GM21825 (cell line): ENCODE data around the gene TIAM1.

ENCODE experiments used
- ATAC-seq: cut with Tn5 transposase; IDR thresholded peaks from one replicate; pipeline ENCODE4 v1.9.1; 2021; ENCODE audit warnings: mild to moderate bottlenecking, moderate library complexity; ENCODE audit not compliant: unreplicated experiment

Gene TIAM1

DNA sequence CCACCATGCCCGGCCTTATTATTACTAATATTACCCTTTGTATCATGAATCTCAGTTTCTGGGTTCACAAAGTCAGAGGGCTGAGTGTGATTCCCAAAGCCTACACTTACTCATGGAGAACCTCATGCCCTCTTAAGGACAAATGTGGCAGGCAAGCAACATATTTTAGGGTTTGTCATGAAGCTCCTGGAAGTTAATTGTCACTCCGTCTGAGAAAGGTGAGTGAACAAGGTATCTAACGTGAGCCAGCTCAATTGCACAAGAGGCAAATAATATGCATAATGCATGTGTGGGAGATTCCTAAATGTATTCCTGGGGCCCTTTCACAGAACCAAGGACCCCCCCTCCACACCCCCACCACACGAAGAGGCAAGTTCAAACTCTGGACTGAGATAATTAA is 10.1 kb upstream of the TIAM1 start:
- no peak for ATAC-seq

DNA sequence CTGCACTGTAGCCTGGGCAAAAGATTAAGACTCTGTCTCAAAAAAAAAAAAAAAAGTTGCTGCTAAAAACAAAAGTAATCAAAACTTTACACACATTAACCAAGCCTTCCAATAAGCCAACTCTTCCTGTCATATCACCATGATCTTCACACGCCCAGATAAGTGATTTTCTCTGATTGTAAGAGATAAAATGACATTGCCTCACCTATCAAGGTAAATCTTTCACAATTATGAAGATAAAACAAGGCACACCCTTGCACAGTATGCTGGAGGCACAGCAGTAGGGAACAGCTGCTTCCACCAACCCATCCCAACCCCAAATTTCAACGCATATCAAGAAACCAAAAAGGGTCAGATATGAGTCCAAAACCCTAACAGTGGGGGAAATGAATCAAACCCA is 8.8 kb upstream of the TIAM1 start:
- no peak for ATAC-seq

DNA sequence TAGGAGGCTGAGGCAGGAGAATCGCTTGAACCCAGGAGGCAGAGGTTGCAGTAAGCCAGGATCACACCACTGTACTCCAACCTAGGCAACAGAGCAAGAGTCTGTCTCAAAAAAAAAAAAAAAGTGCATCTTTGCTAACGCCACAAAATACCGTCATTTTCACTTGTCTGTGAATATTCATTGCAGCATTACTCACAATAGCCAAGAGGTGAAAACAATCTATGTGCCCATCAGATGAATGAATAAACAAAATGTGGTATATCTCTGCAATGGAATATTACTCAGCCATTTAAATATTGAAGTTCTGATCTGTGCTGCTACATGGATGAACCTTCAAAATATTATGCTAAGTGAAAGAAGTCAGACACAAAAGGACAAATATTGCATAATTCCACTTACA is 7.9 kb upstream of the TIAM1 start:
- ATAC-seq = no peak

DNA sequence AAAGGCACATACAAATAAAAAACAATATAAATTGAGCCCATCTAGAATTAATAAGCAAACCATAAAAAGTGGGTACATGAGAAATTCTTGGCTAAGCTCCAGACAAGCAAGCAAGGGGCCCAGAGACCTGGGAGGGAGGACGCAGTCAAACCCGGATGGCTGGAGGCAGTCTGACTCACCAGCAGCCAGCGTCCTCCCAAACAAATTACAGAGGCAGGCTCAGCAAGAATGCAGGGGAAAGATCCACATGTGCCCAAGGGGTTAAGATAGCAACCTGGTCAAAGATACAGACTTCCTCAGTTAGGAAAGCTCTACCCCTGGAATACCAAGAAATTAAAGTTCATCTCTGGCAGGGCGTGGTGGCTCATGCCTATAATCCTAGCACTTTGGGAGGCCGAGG is 7.4 kb upstream of the TIAM1 start:
- ATAC-seq = no peak

DNA sequence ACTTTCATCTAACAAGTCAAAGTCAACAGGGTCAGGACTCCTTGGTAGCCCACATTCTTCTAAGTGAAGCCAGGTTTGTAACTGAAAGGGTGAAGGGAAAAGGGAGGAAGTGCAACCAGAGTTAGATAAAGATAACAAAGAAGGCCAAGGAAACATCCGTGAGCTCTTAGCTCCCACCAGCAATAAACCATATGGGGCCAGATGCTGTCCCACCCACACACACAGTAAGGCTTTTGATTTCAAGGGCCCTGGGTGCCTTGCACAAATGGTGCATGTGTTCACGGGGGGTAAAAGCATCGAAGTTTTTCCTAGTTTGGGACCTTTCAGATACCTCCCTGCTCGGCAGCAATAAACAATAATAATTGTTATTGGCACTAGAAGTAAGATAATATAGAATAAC is 5.1 kb upstream of the TIAM1 start:
- no peak for ATAC-seq

DNA sequence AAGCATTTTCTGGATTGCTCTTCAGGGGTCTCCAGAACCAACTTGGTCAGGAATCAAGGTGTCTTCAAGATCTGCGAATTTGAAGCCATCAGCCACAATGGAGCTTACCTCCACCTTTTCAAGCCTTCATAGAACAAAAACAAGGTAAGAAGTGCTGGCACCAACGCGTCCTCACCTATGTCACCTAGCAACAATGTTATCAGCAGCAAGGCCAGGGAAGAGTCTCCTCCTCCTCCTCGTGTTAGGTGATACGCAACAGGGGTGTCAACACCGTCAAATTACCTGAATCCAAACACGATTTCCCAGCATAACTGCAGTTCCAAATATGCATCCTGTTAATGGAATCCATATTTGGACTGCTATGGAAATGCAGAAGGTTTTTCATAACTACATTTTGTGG is 4.1 kb upstream of the TIAM1 start:
- no peak for ATAC-seq

DNA sequence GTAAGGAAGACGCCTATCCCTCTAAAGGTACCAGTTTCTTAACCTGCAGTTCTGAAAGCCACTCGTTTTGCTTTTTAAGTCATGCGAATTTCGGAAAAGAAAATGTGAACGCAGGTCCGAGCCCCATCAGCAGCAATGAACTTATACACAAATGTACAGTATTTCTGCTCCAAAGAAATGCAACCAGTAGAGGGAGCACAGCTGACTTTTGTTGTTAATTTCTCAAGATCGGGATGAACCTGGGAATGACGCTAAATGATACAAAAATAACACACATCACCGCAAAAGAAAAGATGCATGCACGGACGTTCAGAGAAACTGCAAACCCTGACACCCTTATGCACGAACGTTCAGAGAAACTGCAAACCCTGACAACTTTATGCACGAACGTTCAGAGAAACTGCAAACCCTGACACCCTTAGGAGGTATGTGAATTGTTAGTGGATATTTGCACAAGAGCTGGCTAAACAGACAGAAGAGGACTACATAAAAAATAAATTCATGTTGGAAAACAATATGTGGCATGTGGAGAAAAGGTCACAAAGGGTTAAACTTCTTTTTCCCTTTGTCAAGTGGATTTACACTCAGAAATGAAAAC is 3.5 kb upstream of the TIAM1 start:
- no peak for ATAC-seq

DNA sequence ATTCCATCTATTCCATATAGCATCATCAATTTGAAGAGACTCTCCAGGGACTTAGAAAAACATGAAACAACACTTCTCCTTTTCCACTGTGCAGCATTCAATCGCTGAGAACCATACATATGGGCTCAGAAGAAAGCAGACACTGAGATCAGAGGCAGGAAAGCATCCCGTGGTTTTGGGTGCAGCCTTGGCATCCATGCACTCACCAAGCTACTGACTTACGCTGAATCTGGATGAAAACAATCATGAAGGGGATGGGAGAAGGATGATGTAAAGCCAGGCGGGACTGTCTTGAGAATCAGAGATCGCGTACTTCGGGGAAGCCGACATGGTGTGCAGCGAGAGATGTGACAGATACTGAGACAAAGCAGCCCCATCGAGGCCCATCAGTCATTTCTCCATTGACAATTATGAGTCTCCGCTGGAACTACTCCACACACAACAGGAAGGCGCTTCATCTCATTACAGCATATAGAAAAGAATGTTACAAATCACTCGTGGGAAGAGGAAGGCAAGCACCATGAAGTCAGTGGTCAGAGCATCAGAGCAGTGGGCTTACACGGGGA is 2.3 kb upstream of the TIAM1 start:
- ATAC-seq = no peak

DNA sequence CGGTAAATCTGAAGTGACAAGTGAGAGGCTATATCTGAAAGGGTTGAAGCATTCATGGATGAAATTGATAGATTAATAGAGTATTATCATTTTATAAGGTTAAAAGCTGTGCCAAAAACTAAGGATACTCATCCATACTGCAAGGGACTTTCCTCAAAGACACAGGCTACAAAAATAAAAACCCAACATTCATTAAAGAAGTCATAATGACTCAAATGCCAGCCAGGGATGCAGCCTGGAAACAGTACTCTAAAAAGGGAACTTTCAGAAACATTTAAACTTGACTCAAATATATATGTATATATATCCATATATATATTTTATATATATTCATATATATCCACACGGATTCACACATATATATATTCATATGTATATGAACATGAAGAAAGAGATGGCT is 1.1 kb upstream of the TIAM1 start:
- no peak for ATAC-seq

DNA sequence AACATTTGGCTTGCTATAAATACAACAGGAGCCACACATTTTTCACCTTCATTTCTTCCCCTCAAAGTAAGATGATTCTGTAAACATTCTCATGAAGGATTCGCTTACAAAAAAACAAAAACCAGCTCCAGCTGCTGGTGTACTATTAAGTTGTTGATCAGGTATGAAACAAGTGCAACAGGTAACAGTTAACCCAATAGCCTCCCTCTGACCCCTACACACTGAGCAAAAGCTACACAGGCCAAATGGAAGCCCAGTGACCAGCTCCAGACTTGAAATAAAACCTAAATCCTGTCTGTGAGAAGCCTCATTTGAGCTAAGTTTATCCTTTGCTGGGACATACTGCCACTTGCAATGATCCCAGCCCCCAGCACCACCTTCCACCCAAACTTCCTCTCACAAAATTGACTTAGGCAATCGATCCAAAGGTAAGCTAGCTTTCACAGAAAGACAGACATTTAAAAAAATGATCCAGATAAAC is 991 bp downstream of the TIAM1 start:
- no peak for ATAC-seq

DNA sequence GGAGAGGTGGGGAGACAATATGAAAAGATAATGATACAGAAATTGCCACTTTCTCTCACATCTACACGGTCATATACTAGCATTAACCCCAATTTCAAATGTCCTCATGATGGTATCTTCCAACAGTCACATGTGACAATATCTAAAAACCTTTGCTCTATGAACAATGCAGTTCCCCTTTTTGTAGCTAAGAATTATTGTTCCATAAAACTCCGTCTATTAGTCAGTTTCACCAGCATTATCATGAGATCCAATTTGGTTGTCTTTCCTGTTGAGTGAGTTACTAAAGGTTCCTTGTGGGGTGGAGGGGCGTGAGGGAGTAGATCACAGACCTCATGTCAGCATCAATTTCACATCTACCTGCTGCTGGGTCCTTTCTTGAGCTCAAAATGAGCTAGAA is 1.7 kb downstream of the TIAM1 start:
- no peak for ATAC-seq

DNA sequence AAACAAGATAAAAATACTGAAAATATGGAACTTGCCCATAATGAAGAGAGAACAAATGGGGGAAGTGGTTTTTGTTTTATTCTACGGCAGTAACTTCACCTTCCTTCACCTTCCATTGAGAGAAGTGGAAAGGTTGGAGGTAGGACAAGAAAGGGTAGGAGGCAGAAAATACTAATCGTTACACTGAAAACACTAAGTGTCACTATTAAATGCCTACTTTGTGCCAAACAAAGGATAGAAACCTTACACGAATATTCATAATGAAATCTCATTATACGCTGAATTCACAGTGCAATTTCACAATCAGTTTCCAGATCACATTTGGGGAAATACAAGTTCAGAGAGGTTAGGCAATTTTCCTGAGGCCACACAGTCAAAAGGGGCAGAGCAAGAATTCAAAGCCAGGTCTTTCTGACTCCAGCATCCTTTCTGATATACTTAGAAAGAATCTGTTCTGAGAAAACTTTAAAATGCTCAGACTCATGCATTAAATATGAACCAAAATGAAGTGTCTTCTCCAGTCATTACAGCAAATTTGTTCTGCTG is 3.0 kb downstream of the TIAM1 start:
- ATAC-seq = no peak

DNA sequence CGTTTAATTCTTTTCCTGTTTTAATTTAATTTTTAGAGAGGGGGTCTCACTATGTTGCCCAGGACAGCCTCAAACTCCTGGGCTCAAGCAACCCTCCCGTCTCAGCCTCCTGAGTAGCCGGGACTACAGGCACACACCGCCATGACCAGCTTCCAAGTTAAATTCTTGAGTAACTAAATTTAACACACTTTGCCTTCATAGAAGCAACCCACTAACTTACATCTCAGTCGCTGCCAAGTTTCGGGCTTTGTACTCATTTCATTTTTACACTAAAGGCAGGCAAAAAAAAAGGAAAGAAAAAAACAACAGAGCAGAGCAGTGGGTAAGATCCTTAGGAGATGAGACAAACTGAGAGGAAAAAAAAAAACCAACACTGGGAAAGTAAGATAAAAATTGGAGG is 3.5 kb downstream of the TIAM1 start:
- ATAC-seq = no peak

DNA sequence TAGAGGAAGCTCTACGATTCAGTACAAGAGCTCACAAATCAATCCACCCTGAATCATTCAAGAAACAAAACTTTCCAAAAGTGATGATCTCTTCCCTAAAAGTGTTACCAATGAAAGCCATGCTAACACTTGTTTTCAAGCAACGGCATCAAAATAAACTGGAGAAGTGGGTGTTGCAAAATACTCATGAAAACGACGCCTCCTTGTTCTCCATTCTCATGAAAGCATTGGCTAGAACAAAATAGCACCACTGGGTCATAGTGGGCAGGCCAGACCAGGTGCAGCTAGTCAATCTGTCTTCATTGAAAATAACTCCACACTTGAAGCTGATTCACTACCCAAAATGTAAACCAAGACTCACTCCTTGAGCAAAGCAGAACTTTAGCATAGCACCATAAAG is 4.3 kb downstream of the TIAM1 start:
- no peak for ATAC-seq

DNA sequence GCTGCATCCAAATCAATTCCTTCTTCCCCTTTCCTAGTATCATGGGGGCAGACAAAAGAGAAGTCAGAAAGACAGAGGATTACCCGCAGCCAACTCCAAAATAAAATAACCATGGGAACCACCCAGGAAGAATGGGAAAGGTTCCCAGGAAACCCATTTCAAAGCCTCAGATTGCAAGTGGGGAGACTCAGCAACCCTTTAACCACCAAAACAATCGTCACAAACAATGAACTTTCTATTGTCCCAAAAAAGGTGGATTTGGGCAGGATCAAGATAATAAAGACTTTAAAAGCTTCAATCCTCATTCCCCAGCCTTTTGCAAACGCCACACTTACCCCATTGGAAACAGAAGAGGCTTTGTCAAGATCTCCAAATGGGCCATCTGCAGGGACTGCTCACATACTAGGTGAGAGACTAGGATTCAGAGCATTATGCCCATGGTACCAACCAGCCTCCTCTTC is 5.1 kb downstream of the TIAM1 start:
- no peak for ATAC-seq

DNA sequence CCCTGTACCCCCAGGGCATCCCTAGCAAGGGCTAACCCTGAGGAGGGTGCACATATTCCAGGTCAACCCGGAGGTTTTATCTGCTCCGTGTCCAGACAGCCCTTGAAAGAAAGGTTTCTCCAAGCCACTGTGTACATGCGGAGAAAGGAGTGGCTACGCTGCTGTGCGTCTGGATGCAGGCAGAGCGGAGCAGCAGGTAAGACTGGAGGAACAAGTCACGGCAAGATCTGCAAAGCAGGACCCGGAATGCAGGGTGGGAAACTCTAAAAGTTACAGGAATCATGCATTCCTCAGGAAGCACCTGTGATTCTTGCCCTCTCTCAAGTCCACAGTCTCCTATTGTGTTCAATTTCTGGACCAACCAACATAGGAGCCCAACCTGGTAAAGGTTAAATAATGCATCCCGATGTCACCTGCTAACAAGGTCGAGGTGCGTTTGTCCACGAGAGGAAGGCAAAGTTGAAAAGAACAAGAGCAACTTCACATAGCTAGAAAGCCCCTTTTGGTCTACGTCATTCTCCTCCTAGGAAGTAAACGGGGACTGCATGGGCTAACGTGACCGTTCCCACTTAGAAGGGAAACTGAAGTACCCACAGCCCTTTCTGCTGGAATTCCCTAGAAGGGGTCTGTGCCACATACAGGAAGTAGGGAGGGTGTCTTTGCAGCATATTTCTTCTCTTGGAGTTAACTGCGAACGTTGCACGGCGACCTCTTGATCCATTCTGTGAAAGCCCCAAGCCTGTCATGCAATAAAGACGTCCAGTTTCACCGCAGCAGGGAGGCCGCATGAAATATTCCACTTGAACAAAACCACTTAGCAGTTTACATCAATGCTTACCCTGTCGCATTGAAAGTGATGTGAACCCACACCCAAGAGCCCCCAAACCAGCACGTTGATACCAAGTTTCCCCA is 5.8 kb downstream of the TIAM1 start:
- ATAC-seq = no peak

DNA sequence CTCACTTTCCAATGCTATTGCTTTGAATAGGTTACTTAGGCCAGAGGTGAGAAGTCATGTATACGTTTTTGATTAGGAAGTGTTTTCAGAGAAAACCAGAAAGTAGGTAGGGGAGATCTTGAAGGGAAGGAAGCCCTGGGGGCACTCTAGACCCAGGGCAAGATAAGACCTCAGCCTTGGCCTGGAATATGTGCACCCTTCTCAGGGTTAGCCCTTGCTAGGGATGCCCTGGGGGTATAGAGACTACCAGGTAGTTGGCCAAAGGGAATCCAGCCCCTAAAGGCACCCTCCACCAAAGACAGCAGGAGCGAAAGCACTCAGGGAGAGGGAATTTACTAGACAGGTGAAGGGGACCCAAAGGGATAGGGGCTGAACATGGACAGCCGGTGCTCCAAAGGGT is 7.0 kb downstream of the TIAM1 start:
- ATAC-seq = no peak

DNA sequence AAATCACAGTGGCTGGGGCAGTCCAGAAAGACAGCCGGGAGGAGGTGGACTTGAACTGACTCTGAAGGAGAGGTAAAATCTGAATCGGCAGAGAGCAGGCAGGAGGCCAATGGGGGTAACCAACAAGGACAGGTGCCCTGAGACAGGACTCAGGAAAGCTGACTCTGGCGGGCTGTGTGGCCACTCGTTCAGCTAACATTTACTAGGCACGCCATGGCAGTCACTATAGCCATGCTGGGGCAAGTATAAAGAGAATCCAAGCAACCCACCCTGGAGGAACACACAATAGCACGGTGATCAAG is 7.4 kb downstream of the TIAM1 start:
- ATAC-seq = no peak

DNA sequence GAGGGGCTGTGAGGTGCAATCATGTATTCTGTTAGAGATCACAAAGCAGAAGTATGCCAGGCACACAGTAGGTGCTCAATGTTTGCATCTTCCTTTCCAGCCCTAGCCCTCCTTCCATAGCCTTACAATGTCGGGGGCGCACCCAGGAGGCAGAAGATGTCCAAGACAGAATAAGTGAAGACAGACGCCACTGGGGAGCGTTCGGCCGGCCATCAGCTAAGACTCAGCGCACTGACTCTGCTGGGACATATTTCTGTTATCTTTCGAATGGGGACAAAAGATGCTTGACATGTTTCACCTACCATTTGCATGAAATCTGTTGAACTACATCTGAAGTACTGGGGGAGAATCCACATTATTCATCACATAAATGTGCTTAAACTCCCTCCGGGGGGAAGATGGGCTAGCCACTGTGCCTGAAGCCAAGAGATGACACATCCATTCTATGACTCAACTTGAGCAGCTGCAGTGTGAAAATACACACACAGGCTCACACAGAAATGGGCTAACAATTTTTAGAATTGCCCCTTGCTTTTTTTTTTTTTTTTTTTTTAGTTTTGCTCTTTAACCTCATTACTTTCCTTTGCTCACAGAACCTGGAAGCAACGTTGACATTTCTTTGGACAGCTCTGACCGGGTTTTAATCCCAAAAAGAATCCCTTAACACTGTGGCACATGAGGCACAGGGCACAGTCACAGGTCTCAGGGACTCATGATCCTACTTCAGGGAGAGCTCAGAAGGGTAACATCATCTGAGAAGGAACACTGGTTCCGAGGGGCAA is 7.9 kb downstream of the TIAM1 start:
- no peak for ATAC-seq

DNA sequence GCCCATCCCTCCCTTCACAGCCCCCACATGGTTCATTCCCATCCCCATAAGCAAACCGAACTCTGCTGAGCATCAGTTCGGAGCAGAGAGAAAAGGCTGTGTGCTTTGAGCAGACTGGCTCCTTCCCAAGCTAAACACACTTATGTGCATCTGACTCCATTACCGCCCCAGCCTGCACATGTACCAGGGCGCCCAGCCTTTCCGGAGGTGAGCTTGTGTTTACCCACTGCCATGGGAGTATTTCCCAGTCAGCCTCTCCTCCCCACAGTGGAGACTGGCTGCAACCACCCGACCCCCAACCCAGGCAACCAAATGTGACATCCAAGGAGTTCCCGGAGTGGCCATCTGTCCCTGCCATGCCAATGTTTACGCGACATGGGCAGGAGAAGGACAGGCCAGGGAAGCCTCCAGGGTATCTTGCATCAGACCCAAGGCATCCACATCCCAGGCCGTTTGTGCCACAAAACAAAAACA is 9.4 kb downstream of the TIAM1 start:
- ATAC-seq = no peak

DNA sequence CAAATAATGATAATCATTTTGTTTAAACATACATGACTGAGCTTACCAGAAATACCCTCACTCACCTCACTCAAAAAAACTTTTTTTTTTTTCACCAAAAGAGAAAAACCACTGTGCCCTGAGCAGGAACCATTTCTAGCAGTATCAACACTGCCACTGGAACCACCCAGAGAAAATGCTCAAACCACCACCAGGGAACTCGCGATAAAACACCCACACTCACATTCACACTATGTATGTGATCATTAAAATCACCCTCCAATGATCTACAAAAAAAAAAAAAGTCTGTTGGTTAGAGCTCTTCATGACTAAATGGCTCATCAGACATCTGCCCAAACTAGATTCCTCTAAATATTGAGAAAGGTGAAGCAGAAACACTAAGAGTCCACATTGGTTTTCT is 11.5 kb downstream of the TIAM1 start:
- no peak for ATAC-seq
